IPS DF 6.9 (cell line): ENCODE measurements around the gene JAG1.

Experiments
- DNase-seq: peaks from one replicate; pipeline ENCODE4 v3.0.0-alpha.2; 2013; ENCODE audit warnings: low read depth, low spot score
- H3K27ac ChIP-seq: one replicate; pipeline ENCODE4 v1.5.1; 2013; ENCODE audit warnings: low read length, control low read depth
- H3K27me3 ChIP-seq: 2 replicates; pipeline ENCODE4 v1.6.1; 2013; ENCODE audit warnings: mild to moderate bottlenecking, low read length; ENCODE audit not compliant: control insufficient read depth, insufficient read depth
- H3K36me3 ChIP-seq: 2 replicates; pipeline ENCODE4 v1.6.1; 2013; ENCODE audit warnings: low read length; ENCODE audit not compliant: control insufficient read depth, insufficient read depth
- H3K4me1 ChIP-seq: 2 replicates; pipeline ENCODE4 v1.6.1; 2013; ENCODE audit warnings: low read length; ENCODE audit not compliant: control insufficient read depth, insufficient read depth
- H3K4me3 ChIP-seq: 2 replicates; pipeline ENCODE4 v1.5.1; 2013; ENCODE audit warnings: mild to moderate bottlenecking, low read length
- H3K9me3 ChIP-seq: 2 replicates; pipeline ENCODE4 v1.6.1; 2013; ENCODE audit warnings: low read length, inconsistent platforms; ENCODE audit not compliant: control insufficient read depth, insufficient read depth
- WGBS: extraction: QIAGEN DNeasy Blood & Tissue Kit; methylation state at CpG from one replicate; pipeline ENCODE4 v1.1.7; 2013; ENCODE audit warnings: mixed read lengths, missing lambda C conversion rate; ENCODE audit not compliant: insufficient read length, insufficient coverage; 5-methylcytosine and 5-hydroxymethylcytosine counted together

Gene JAG1

GRCh38 chr20:10659651-10660601, 13.9 kb downstream of the JAG1 start:
- DNase-seq, result no peak
- no peak overlapping the region for H3K27ac ChIP-seq
- no peaks in the 10 kb centered on the region for H3K27me3 ChIP-seq
- no CpG with 5 or more reads among the region's 12 CpGs for WGBS
- peaks cover 26% of the 10 kb centered on the region for H3K36me3 ChIP-seq
- H3K9me3 ChIP-seq, result no peaks in the 10 kb centered on the region
- peaks cover 20% of the 10 kb centered on the region; the same call in 1 of the 2 replicates for H3K4me1 ChIP-seq
- no peak overlapping the region for H3K4me3 ChIP-seq

DNA sequence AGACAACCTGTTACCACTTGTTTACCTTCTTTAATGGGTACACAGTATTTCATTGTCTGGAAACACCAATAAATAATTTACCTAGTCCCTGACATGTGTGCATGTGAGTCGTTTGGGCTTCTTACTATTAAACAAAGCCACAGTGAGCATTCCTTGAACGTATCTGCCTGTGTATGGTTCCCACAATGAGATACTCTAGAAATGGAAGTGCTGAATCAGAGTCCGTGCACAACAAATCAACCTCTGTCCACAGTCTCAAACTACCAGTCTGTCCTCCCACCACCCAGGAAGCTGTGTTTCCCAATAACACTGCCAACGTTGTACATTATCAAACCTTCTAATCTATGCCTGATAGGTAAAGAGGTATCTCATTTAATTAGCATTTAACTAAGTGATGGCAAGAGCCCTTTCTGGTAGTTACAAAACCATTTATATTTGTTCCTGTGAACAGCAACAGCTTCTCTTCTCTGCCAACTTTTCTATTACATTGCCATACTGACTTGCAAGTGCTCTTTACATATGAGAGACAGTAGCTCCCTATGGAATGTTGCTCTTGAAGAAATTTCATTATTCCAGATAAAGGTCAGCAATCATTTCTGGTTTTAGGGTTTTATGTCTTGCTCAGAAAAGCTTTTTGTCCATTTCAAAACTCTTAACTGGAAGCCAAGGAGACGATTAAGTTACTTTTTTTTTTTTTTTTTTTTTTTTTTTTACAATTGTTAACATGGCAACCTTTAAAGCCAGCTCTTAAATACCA, 14.7 kb downstream of the JAG1 start:
- no peak for DNase-seq
- Histone ChIP-seq H3K4me1 (peaks cover 20% of the 10 kb centered on the region; the same call in 1 of the 2 replicates), H3K36me3 (peaks cover 26% of the 10 kb centered on the region), H3K4me3 (no peak overlapping the region), H3K9me3 (no peaks in the 10 kb centered on the region), H3K27ac (no peak overlapping the region), H3K27me3 (no peaks in the 10 kb centered on the region)
- no CpG with 5 or more reads among the region's 5 CpGs for whole genome bisulfite sequencing

DNA sequence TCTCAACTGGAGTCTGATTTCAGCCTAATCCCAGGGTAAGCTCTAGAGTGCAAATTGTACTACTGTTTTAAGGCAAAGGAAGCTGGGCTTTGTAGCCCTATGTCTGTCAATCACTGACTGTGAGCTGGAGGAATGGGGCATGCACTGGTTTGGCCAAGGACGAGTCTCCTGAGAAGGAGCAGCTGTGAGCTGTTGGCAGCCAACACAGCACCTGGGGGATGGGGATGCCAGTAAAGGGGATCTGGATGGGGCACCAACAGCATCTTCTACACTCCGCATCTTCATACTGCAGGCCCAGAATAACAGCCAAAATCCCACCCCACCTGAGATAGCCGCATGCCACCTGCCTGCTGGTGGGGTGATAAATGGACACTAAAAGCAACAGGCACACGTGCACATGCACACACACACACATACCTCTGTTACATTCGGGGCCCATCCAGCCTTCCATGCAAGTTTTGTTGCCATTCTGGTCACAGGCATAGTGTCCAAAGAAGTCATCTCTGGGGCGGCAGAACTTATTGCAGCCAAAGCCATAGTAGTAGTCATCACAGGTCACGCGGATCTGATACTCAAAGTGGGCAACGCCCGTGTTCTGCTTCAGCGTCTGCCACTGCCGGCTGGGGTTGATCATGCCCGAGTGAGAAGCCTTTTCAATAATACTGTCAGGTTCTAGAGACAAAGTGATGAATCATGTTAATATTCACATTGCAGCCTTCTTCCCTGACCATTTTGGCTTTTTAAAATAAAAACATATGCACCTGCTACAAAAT, 15.6 kb downstream of the JAG1 start:
- DNase-seq, result no peak
- H3K4me3 ChIP-seq, result no peak overlapping the region
- no peaks in the 10 kb centered on the region for H3K9me3 ChIP-seq
- WGBS, result no CpG with 5 or more reads among the region's 13 CpGs
- H3K36me3 ChIP-seq, result peaks cover 26% of the 10 kb centered on the region
- no peak overlapping the region for H3K27ac ChIP-seq
- H3K4me1 ChIP-seq, result peaks cover 17% of the 10 kb centered on the region; the same call in 1 of the 2 replicates
- H3K27me3 ChIP-seq, result no peaks in the 10 kb centered on the region

GRCh38 chr20:10657453-10657852, 16.3 kb downstream of the JAG1 start:
- peaks cover 15% of the 10 kb centered on the region; the same call in 1 of the 2 replicates for H3K4me1 ChIP-seq
- no peaks in the 10 kb centered on the region for H3K9me3 ChIP-seq
- H3K36me3 ChIP-seq, result peaks cover 20% of the 10 kb centered on the region
- DNase-seq, result no peak
- no peak overlapping the region for H3K4me3 ChIP-seq
- H3K27ac ChIP-seq, result no peak overlapping the region
- H3K27me3 ChIP-seq, result no peaks in the 10 kb centered on the region
- WGBS, result no CpG with 5 or more reads among the region's 1 CpG

- peaks cover 15% of the 10 kb centered on the region; the same call in 1 of the 2 replicates for H3K4me1 ChIP-seq
- no peak overlapping the region for H3K4me3 ChIP-seq
- WGBS, result no CpG with 5 or more reads among the region's 15 CpGs
- no peak overlapping the region for H3K27ac ChIP-seq
- no peak for DNase-seq
- no peaks in the 10 kb centered on the region for H3K9me3 ChIP-seq
- H3K27me3 ChIP-seq, result no peaks in the 10 kb centered on the region
- H3K36me3 ChIP-seq, result peaks cover 15% of the 10 kb centered on the region
Measured at GRCh38 chr20:10655720-10656669, 17.8 kb downstream of the JAG1 start.

DNA sequence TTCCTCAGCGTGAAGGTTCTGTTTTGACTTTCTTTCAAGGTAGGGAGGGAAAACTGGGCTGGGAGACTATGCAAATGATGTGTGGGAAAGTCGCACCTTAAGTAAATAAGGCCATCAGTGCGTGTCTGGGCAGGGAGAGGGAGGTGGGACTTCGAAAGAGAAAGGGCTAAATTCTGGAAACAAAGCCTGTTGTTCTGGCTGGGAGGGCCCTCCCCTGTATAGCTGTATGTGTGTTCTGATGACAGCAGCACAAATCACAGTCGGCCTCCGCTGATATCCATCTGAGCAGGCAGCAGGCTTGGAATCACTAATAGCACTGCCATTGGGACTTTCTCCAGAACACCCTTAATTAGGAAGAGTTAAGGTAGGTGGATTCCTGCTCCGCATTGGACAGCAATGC, 19.2 kb downstream of the JAG1 start:
- Histone ChIP-seq H3K36me3 (peaks cover 12% of the 10 kb centered on the region), H3K9me3 (no peaks in the 10 kb centered on the region), H3K27ac (no peak overlapping the region), H3K4me1 (peaks cover 12% of the 10 kb centered on the region; the same call in 1 of the 2 replicates), H3K4me3 (no peak overlapping the region), H3K27me3 (no peaks in the 10 kb centered on the region)
- no peak for DNase-seq
- no CpG with 5 or more reads among the region's 7 CpGs for WGBS

DNA sequence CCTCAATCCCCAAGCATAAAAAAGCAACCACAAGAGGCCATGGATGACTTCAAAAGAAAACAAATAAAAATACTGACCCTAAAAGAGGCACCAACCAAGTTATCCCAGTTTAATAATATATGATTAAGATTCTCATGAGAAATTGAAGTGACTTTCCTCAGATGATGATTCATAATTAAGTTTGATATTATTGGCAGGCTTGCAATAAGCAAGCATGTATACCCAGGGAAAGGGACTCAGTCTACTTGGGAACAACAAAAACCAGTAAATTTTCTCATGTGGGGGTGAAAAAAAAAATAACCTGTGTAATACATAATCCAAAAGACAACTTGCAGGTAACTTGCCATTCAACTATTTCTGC, 19.6 kb downstream of the JAG1 start:
- H3K27ac ChIP-seq, result no peak overlapping the region
- H3K4me1 ChIP-seq, result peaks cover 14% of the 10 kb centered on the region; the same call in 1 of the 2 replicates
- DNase-seq, result no peak
- H3K9me3 ChIP-seq, result no peaks in the 10 kb centered on the region
- H3K4me3 ChIP-seq, result no peak overlapping the region
- no peaks in the 10 kb centered on the region for H3K27me3 ChIP-seq
- H3K36me3 ChIP-seq, result peaks cover 12% of the 10 kb centered on the region

- WGBS, result no CpG with 5 or more reads among the region's 13 CpGs
- Histone ChIP-seq H3K36me3 (peaks cover 13% of the 10 kb centered on the region), H3K27ac (no peak overlapping the region), H3K27me3 (no peaks in the 10 kb centered on the region), H3K9me3 (no peaks in the 10 kb centered on the region), H3K4me1 (peaks cover 15% of the 10 kb centered on the region; the same call in 1 of the 2 replicates), H3K4me3 (no peak overlapping the region)
- DNase-seq, result no peak
Measured at GRCh38 chr20:10653599-10654249, 20.1 kb downstream of the JAG1 start.

GRCh38 chr20:10652660-10653261, 21.0 kb downstream of the JAG1 start:
- no peaks in the 10 kb centered on the region for H3K9me3 ChIP-seq
- no peak for DNase-seq
- peaks cover 10% of the 10 kb centered on the region; the same call in 1 of the 2 replicates for H3K36me3 ChIP-seq
- H3K27ac ChIP-seq, result no peak overlapping the region
- H3K27me3 ChIP-seq, result no peaks in the 10 kb centered on the region
- H3K4me3 ChIP-seq, result no peak overlapping the region
- peaks cover 14% of the 10 kb centered on the region; the same call in 1 of the 2 replicates for H3K4me1 ChIP-seq
- WGBS, result no CpG with 5 or more reads among the region's 9 CpGs
